GM12878 (cell line): ENCODE measurements around the gene NRXN3. TPM values are rescaled to one million over a fixed set of nuclear protein-coding genes. Genes with fewer than 3 reads are reported as not detected.

Experiments
- ATAC-seq: fragments of 200-7000 bp; cut with Tn5 transposase; 3 replicates; pipeline ENCODE4 v1.9.1; 2020; ENCODE audit warnings: mild to moderate bottlenecking, moderate library complexity
- BruUV-seq: library from RNA; stranded (reverse); fragments of 400-500 nt; replicated peaks from 2 replicates; lab custom pipeline; 2021; lab: Mats Ljungman, UMichigan
- CTCF ChIA-PET: fragments of 300-600 bp; sonication (Branson Sonifier 250); formaldehyde crosslinking; extraction: SDS; loops from one replicate; lab custom pipeline; 2021; ENCODE audit warnings: inconsistent platforms; lab: Yijun Ruan, JAX
- POLR2A ChIA-PET: fragments of 350-600 bp; formaldehyde crosslinking; extraction: SDS; loops from one replicate; lab custom pipeline; 2021; ENCODE audit warnings: inconsistent platforms; lab: Charles Lee
- RAD21 ChIA-PET: fragments of 300-600 bp; sonication (Branson Sonifier 250); formaldehyde crosslinking; loops from one replicate; lab custom pipeline; 2023; ENCODE audit warnings: antibody characterized with exemption; ENCODE audit not compliant: unreplicated experiment; lab: Charles Lee
- SMC1A ChIA-PET: fragments of 300-600 bp; sonication (Branson Sonifier 250); formaldehyde crosslinking; loops from one replicate; lab custom pipeline; 2023; ENCODE audit not compliant: unreplicated experiment, uncharacterized antibody; lab: Charles Lee
- DNase-seq: peaks from one replicate; pipeline ENCODE4 v3.0.0-alpha.2; 2011; ENCODE audit warnings: low read depth, low spot score
- FAIRE-seq: peaks from 3 replicates; lab custom pipeline; 2011; peaks lifted over from hg19 to GRCh38; lab: Jason Lieb, UNC
- H2AFZ ChIP-seq: 2 replicates; pipeline ENCODE4 v1.6.0; 2011; ENCODE audit warnings: low read depth, low read length, control low read depth; ENCODE audit not compliant: control insufficient read depth
- H3K27ac ChIP-seq: 2 replicates; pipeline ENCODE4 v1.5.1; 2011; ENCODE audit warnings: control low read depth; ENCODE audit not compliant: control insufficient read depth, insufficient read depth
- H3K27me3 ChIP-seq, 2 experiments: replicated peaks in 1 of 2; 2 replicates each; pipeline versions ENCODE4 v1.6.0 to v1.6.1; 2011; ENCODE audit warnings: low read length in 1 of 2; ENCODE audit not compliant: control insufficient read depth in 2 of 2, insufficient read depth in 2 of 2
- H3K36me3 ChIP-seq, 2 experiments: 2 replicates each; pipeline ENCODE4 v1.5.1; 2011; ENCODE audit warnings: low read length in 1 of 2; ENCODE audit not compliant: control insufficient read depth in 2 of 2, insufficient read depth in 2 of 2
- H3K4me1 ChIP-seq: 2 replicates; pipeline ENCODE4 v1.6.1; 2011; ENCODE audit warnings: mild to moderate bottlenecking, low read length, moderate library complexity, mixed read lengths; ENCODE audit not compliant: control insufficient read depth, insufficient read depth
- H3K4me2 ChIP-seq: 2 replicates; pipeline ENCODE4 v1.6.0; 2011; ENCODE audit warnings: control low read depth; ENCODE audit not compliant: control insufficient read depth, insufficient read depth
- H3K4me3 ChIP-seq: fragments of 200-600 bp; sonication (generic); 2 replicates; pipeline ENCODE4 v1.5.1; 2016
- H3K79me2 ChIP-seq: 2 replicates; pipeline ENCODE4 v1.6.0; 2011; ENCODE audit warnings: low read length; ENCODE audit not compliant: control insufficient read depth, insufficient read depth
- H3K9ac ChIP-seq: 2 replicates; pipeline ENCODE4 v1.8.0; 2011; ENCODE audit warnings: low read length, control low read depth, mixed read lengths; ENCODE audit not compliant: control insufficient read depth, insufficient read depth
- H3K9me3 ChIP-seq: replicated peaks from 3 replicates; pipeline ENCODE4 v1.5.1; 2011; ENCODE audit warnings: mild to moderate bottlenecking, low read length; ENCODE audit not compliant: control insufficient read depth, insufficient read depth
- H4K20me1 ChIP-seq: 2 replicates; pipeline ENCODE4 v1.6.0; 2011; ENCODE audit not compliant: control insufficient read depth, insufficient read depth
- EGR1 ChIP-seq, 2 experiments: IDR thresholded peaks; 1 replicate in 1 of 2; 2 replicates in 1 of 2; pipeline ENCODE4 v1.6.1; 2011 to 2012; ENCODE audit warnings: low read depth in 2 of 2, low read length in 2 of 2, borderline replicate concordance in 1 of 2, mild to moderate bottlenecking in 1 of 2, moderate library complexity in 1 of 2
- MEF2B ChIP-seq: fragments of 450-650 bp; IDR thresholded peaks from 2 replicates; pipeline ENCODE4 v1.6.1; 2018; ENCODE audit warnings: mild to moderate bottlenecking, moderate library complexity; ENCODE audit not compliant: partially characterized antibody, poor library complexity, severe bottlenecking
- RAD51 ChIP-seq: fragments of 450-650 bp; IDR thresholded peaks from 2 replicates; pipeline ENCODE4 v1.6.1; 2016; ENCODE audit warnings: moderate library complexity, mild to moderate bottlenecking, inconsistent platforms
- WGBS: methylation state at CpG from one replicate; pipeline ENCODE4 v1.1.6; 2016; ENCODE audit warnings: low lambda C conversion rate; ENCODE audit not compliant: insufficient replicate concordance, insufficient coverage; ENCODE audit errors: missing lambda C conversion rate; 5-methylcytosine and 5-hydroxymethylcytosine counted together
- in situ Hi-C: fragments of 300-500 bp; cut with MboI; formaldehyde crosslinking; loops from 9 replicates; pipeline ENCODE4 v1.14.3; 2018; ENCODE audit warnings: mixed read lengths
- intact Hi-C: fragments of 100-400 bp; cut with micrococcal nuclease; formaldehyde crosslinking; loops from one replicate; pipeline ENCODE4 v1.14.2; 2022; ENCODE audit not compliant: unreplicated experiment
- polyA plus RNA-seq, 11 experiments: library from polyadenylated mRNA; depleted of rRNA in 4 of 11; unstranded in 6 of 11; stranded (reverse) in 5 of 11; fragments of >200 nt; fragmentation: Nextera tagmentation in 4 of 11; fragmentation: Illumina TruSeq in 1 of 11; extraction: Ambion mirVana in 4 of 11; extraction: Trizol in 1 of 11; gene quantifications; 1 replicate in 1 of 11; 2 replicates in 10 of 11; pipeline versions ENCODE4 v1.2.1 to v1.2.3, GENCODE V29; 2011 to 2016; ENCODE audit warnings: inconsistent platforms in 2 of 11, missing spikeins in 2 of 11, low read depth in 1 of 11
- total RNA-seq, 4 experiments: library from RNA; depleted of rRNA in 3 of 4; stranded (reverse); fragments of >200 nt in 3 of 4; fragmentation: Illumina TruSeq in 1 of 4; extraction: Trizol in 1 of 4; gene quantifications; 2 replicates each; pipeline versions ENCODE4 v1.2.1 to v1.2.3, GENCODE V29; 2013 to 2021
- TF ChIP-seq, protein P1 (sequence below): fragments of 450-650 bp; IDR thresholded peaks from 2 replicates; pipeline ENCODE4 v1.6.1; 2016; ENCODE audit warnings: mild to moderate bottlenecking, moderate library complexity, borderline replicate concordance

NRXN3 gene
- total and polyA plus RNA-seq, 10 of the 15 experiments (the other 5 are each of a cell fraction or from before 2014, with no cell fraction given): 0.52 to 3.3 (median 1.4) TPM

DNA sequence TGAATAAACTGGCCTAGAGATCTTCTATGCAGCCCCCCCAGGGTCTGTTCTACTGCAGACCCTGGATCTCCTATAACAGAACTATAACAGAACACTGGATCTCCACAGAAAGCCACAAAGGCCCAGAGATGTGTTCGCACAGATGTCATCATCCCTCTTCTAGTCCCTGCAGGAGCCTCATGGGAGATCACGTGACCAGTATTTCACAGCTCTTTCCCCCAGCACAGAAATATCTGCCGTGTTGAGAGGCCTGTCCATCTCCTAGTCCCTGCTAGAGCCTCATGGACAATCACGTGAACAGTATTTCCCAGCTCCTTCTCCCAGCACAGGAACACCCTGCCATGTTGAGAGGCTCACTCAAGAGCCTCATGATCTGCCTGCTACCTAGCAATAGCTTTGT, 331.7 kb downstream of the NRXN3 start:
- no peak overlapping the region for H3K27ac ChIP-seq
- no peaks in the 10 kb centered on the region for H3K36me3 ChIP-seq
- no peak overlapping the region for H2AFZ ChIP-seq
- no peaks in the 10 kb centered on the region for H3K79me2 ChIP-seq
- peak; percentile 14; the same call in 1 of the 2 replicates for TF ChIP-seq RAD51
- TF ChIP-seq, protein P1, sequence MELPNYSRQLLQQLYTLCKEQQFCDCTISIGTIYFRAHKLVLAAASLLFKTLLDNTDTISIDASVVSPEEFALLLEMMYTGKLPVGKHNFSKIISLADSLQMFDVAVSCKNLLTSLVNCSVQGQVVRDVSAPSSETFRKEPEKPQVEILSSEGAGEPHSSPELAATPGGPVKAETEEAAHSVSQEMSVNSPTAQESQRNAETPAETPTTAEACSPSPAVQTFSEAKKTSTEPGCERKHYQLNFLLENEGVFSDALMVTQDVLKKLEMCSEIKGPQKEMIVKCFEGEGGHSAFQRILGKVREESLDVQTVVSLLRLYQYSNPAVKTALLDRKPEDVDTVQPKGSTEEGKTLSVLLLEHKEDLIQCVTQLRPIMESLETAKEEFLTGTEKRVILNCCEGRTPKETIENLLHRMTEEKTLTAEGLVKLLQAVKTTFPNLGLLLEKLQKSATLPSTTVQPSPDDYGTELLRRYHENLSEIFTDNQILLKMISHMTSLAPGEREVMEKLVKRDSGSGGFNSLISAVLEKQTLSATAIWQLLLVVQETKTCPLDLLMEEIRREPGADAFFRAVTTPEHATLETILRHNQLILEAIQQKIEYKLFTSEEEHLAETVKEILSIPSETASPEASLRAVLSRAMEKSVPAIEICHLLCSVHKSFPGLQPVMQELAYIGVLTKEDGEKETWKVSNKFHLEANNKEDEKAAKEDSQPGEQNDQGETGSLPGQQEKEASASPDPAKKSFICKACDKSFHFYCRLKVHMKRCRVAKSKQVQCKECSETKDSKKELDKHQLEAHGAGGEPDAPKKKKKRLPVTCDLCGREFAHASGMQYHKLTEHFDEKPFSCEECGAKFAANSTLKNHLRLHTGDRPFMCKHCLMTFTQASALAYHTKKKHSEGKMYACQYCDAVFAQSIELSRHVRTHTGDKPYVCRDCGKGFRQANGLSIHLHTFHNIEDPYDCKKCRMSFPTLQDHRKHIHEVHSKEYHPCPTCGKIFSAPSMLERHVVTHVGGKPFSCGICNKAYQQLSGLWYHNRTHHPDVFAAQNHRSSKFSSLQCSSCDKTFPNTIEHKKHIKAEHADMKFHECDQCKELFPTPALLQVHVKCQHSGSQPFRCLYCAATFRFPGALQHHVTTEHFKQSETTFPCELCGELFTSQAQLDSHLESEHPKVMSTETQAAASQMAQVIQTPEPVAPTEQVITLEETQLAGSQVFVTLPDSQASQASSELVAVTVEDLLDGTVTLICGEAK: no peak
- TF ChIP-seq, all 136 proteins: peak for 1
- ATAC-seq (no peak), DNase-seq (no peak), FAIRE-seq (no peak)
- RAD21 ChIA-PET: no interaction called here
- Histone ChIP-seq H3K27me3 (no peaks in the 10 kb centered on the region), H3K4me1 (no peaks in the 10 kb centered on the region), H4K20me1 (no peaks in the 10 kb centered on the region), H3K4me2 (no peak overlapping the region), H3K4me3 (no peak overlapping the region), H3K9me3 (no peaks in the 10 kb centered on the region; the same call in 2 of the 3 replicates), H3K9ac (no peak overlapping the region)
- POLR2A ChIA-PET: no interaction called here
- intact Hi-C loops: no loop called here
- in situ Hi-C loops: no loop called here
- SMC1A ChIA-PET: no interaction called here
- WGBS: 15% methylated on average over 4 of the region's 4 CpGs
- CTCF ChIA-PET: no interaction called here
- no TSS peak for BruUV-seq

DNA sequence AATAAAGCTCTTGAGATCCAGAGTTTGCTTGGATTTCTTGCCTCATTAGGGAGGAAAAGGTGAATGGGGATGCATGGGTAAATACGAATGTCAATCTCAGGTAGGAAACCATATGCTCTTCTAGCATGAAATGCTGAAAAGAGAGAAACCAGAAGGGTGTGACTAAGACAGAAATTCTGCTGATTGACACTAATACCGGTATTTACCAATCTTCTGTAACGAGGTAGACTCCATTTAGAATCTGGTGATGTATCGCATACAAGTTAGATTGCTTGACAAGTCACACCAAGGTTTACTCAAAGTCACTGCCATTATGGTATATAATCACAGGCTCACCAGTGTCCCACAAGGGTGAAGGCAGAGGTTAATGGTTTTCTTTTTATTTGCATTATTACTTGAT, 337.9 kb downstream of the NRXN3 start:
- no peaks in the 10 kb centered on the region for H3K79me2 ChIP-seq
- H2AFZ ChIP-seq: no peak overlapping the region
- no peak overlapping the region for H3K9ac ChIP-seq
- no peaks in the 10 kb centered on the region for H4K20me1 ChIP-seq
- BruUV-seq: no TSS peak
- TF ChIP-seq EGR1 (IDR thresholded peaks at IDR 0.05; ENCODE audit: borderline replicate concordance in 1 of 2, low read depth in 2 of 2, low read length in 2 of 2) (no peak), MEF2B (no peak)
- WGBS: 38% methylated on average over 4 of the region's 4 CpGs
- DNase-seq (no peak), FAIRE-seq (no peak), ATAC-seq (no peak)
- intact Hi-C loops: no loop called here
- ChIA-PET RAD21 (no interaction called here), CTCF (no interaction called here), SMC1A (no interaction called here), POLR2A (no interaction called here)
- H3K27ac ChIP-seq: no peak overlapping the region
- no peak overlapping the region for H3K4me3 ChIP-seq
- H3K4me1 ChIP-seq: no peaks in the 10 kb centered on the region
- no peaks in the 10 kb centered on the region for H3K27me3 ChIP-seq
- in situ Hi-C loops: no loop called here
- no peaks in the 10 kb centered on the region for H3K9me3 ChIP-seq
- no peaks in the 10 kb centered on the region for H3K36me3 ChIP-seq
- H3K4me2 ChIP-seq: no peak overlapping the region
